GM21528 (cell line): ENCODE measurements around the gene RGS12.

Source experiments
- ATAC-seq: cut with Tn5 transposase; IDR thresholded peaks from one replicate; pipeline ENCODE4 v1.9.1; 2021; ENCODE audit warnings: mild to moderate bottlenecking, moderate library complexity; ENCODE audit not compliant: unreplicated experiment, low FRiP score

The RGS12 gene, protein sequence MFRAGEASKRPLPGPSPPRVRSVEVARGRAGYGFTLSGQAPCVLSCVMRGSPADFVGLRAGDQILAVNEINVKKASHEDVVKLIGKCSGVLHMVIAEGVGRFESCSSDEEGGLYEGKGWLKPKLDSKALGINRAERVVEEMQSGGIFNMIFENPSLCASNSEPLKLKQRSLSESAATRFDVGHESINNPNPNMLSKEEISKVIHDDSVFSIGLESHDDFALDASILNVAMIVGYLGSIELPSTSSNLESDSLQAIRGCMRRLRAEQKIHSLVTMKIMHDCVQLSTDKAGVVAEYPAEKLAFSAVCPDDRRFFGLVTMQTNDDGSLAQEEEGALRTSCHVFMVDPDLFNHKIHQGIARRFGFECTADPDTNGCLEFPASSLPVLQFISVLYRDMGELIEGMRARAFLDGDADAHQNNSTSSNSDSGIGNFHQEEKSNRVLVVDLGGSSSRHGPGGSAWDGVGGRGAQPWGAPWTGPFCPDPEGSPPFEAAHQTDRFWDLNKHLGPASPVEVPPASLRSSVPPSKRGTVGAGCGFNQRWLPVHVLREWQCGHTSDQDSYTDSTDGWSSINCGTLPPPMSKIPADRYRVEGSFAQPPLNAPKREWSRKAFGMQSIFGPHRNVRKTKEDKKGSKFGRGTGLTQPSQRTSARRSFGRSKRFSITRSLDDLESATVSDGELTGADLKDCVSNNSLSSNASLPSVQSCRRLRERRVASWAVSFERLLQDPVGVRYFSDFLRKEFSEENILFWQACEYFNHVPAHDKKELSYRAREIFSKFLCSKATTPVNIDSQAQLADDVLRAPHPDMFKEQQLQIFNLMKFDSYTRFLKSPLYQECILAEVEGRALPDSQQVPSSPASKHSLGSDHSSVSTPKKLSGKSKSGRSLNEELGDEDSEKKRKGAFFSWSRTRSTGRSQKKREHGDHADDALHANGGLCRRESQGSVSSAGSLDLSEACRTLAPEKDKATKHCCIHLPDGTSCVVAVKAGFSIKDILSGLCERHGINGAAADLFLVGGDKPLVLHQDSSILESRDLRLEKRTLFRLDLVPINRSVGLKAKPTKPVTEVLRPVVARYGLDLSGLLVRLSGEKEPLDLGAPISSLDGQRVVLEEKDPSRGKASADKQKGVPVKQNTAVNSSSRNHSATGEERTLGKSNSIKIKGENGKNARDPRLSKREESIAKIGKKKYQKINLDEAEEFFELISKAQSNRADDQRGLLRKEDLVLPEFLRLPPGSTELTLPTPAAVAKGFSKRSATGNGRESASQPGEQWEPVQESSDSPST (N-terminal part only)

DNA sequence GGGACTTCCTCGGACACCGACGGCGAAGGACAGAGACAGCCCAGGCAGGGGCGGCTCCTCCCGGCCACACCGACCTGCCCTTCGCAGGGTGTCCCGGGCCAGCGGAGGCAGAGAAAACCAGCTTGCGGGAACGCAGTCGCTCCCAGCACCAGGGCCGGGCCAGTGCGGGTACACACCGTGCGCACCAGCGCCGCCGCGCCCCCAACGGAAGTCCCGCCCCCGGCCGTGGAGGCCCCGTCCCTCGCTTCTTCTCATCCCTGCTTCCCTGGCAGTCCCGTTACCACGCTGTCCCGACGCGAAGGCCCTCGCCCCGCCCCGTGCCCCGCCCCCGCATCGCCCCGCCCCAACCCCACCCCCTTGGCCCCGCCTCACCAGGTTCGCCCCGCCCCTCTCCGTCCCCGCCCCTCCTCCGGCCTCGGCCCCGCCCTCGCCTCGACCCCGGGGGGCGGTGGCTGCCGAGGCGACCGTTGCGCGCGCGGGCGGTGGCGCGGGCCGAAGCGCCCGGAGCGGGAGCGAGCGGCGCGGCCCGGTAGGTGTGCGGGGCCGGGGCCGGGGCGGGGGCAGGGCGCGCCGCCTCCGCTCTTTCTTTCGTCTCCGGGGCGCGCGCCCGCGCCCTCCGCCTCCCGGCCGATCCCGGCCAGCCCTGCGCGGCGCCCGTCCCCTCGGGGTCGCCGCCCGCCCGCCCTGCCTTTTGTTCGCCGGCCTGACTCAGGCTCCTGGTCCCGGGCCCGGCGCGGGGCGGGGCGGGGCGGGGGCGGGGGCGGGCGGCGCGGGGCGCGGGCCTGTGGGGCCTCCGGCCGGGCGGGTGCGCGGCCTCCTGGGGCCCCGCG lies at the start of gene RGS12:
RGS12 (plus strand) TSS at position 451 of the 830 bp plus-strand sequence. CDS start 23,150 bp downstream, outside the sequence.
- peak; percentile 74 for ATAC-seq

DNA sequence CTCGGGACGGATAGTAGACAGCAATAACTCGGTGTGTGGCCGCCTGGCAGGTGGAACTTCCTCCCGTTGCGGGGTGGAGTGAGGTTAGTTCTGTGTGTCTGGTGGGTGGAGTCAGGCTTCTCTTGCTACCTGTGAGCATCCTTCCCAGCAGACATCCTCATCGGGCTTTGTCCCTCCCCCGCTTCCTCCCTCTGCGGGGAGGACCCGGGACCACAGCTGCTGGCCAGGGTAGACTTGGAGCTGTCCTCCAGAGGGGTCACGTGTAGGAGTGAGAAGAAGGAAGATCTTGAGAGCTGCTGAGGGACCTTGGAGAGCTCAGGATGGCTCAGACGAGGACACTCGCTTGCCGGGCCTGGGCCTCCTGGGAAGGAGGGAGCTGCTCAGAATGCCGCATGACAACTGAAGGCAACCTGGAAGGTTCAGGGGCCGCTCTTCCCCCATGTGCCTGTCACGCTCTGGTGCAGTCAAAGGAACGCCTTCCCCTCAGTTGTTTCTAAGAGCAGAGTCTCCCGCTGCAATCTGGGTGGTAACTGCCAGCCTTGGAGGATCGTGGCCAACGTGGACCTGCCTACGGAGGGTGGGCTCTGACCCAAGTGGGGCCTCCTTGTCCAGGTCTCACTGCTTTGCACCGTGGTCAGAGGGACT lies 49.6 kb upstream of the RGS12 start:
- ATAC-seq = no peak

DNA sequence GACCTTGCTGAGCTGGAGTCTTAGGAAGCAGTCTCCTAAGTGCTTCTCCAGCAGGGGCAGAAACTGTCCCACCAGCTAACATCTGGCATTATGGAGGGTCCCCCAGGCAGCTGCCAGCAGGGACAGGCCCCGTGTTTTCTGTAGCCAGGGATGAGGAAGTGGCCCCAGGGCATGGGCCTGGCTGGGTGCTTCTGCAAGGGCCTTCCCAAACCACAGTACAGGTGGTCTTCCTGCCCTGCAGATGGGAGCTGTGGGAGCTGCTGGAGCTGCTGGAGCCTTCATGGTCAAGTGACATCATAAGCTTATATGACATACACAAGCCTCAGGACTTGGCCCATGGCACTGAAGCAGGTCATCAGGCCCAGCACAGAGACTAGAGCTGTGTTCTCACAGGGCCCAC lies 48.8 kb upstream of the RGS12 start:
- no peak for ATAC-seq

DNA sequence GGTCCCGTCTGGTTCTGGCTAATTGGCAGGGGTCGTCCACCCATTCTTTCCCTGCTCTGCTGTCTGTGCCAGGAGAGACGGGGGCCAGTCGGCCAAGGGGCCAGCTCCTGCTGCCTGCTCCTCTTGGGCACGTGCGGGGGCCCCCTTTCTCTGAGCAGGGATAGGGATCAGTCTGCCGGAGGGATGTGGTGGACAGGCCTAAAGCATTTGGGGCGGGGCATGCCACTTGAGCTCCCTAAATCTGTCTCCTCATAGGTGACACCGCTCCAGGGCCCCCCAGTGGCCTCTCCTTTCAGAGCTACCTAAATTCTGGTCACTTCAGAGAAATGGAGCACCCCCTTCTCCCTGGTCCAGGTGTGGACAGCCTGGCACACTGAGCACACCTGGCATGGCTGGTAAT lies 48.1 kb upstream of the RGS12 start:
- no peak for ATAC-seq

DNA sequence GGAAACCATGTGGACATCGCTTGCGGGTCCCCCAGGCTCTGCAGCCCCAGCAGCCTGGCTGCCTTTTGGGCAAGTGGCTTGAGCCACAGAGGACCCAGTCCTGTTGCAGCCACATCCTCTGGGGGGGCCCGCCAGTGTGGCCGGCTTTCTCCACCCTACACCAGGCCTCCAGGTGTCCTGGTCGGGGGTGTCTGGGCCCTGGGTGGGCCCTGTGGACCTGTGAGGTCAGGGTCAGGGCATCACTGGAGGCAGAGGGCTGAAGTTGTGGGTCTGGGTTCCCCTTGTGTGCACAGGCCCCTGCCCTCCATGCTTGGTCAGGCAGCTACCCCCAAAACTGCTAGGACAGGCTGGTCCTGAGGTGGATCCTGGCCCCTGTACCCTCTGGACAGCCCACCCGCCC lies 47.1 kb upstream of the RGS12 start:
- ATAC-seq = no peak

DNA sequence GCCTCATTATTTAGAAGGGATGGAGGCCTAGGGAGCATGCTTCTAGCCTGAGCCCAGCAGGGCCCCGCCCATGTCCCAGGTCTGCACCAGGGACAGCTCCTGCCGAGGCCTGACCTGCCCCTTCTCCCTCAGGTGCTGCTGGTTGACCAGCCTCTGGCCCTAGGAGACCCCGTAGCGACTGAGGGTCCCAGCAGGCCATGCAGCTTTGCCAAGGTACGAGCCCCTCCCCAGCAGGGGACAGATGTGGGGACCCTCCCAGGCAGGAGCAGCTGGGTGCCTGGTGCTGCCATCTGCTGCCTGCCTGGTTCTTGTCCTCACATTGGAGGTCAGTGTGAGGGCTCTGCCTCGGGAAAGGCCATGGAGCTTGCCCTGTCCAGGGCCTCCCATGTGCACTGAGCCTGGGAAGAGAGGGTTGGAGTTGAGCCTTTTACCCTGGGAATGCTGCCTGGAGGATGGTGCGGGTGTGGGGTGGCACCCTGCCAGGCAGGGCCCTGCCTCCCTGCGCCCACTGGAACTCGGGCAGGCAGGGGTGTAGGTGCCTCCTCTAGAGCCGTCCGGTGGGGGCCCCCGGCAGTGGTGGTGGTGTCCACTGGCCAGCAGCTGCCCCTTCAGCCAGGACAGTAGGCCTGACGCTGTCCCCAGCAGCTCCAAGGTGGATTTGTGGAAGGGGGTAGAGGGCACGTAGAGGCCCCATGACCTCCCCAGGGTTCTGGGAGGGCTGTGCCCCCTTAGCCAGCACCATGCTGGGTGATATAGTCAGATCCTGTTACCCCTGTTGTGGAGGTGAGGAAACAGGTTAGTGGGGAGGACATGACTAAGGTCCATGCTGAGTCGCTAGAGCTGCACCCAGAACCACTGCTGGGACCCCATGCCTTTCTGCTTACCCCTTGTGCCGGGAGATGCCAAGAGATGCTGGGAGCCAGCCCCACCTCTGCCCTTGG lies 46.1 kb upstream of the RGS12 start:
- no peak for ATAC-seq

DNA sequence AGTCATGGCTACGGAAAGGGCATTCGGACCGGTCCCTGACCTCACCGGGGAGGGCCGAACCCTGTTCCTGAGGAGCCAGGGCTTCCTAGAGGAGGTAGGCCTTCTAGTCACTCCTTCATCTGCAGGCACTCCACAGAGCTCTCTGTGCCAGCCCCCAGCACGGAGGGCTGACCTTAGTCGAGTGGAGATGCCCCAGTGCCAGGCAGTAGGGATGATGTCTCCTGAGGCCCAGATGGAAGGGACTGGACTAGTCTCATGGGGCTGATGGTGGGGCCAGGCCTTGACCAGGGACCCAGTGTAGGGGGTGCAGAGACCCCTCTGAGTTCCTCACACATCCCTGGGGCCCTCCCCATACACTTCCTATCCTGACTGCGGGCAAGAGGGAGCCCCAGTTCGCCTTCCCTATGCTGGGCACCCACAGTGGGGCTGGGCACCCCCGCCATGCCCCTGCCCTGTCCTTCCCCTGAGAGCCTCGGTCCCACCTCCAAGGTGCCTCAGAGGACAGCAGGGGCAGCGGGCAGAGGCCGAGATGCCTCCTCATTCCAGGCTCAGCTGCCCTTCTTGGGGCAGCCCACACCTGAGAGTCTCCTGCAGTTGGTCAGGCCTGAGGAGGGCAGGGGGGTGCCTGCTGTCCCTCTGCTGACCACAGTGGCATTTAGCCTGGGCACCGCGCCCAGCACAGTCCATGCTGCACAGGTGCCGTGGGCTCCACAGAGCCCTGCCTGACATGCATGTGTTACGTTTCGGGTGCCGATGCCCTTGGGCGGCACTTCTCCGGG lies 45.2 kb upstream of the RGS12 start:
- ATAC-seq = no peak

DNA sequence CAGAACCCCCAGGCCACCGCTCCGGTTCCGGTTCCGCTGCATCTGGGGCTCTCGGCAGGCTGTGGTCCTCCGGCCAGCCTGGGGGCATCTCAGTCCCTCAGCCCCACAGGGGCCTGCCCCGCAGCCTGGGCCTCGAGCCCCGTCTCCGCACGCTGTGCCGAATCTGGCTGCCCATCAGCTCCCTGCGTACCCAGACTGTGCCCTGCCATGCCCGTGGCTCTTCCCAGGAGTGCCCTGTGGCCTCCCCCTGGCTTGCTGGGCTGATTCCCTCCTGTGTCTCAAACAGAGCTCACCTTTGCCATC lies 44.7 kb upstream of the RGS12 start:
- ATAC-seq = no peak

DNA sequence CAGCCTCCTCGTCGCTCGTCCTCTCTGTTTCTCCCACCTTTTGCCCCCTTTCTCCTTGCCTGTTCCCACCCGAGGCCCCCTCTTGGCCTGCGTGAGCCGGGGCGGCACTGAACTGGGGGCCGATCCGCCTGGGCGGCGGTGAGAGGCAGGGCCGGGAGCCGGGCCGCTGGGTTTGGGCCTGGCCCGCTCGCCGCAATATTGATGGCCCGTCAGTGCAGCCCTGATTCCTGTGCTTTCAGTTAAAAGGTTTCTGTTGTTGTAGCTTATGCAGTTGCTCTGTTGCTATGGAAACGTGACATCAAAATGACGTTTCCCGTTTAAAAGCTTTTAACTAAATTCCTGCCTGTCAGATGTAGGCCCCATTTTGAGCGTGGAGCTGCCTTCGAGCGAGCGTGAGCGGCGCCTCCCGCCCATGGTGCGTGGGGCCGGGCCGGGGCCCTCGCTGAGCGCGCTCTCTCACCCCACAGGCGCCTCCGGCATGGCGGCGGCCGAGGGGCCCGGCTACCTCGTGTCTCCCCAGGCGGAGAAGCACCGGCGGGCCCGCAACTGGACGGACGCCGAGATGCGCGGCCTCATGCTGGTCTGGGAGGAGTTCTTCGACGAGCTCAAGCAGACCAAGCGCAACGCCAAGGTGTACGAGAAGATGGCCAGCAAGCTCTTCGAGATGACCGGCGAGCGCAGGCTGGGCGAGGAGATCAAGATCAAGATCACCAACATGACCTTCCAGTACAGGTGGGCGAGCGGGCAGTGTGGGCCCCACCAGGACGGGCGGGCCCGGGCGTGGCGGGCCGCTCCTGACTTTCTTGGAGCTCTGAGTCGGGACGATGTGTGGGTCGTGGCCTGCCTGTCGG lies 43.8 kb upstream of the RGS12 start, which contains the start of gene MSANTD1:
MSANTD1 (plus strand) TSS at position 349 of the 851 bp plus-strand sequence; CDS start at position 413, 64 bp downstream.
- ATAC-seq = no peak

DNA sequence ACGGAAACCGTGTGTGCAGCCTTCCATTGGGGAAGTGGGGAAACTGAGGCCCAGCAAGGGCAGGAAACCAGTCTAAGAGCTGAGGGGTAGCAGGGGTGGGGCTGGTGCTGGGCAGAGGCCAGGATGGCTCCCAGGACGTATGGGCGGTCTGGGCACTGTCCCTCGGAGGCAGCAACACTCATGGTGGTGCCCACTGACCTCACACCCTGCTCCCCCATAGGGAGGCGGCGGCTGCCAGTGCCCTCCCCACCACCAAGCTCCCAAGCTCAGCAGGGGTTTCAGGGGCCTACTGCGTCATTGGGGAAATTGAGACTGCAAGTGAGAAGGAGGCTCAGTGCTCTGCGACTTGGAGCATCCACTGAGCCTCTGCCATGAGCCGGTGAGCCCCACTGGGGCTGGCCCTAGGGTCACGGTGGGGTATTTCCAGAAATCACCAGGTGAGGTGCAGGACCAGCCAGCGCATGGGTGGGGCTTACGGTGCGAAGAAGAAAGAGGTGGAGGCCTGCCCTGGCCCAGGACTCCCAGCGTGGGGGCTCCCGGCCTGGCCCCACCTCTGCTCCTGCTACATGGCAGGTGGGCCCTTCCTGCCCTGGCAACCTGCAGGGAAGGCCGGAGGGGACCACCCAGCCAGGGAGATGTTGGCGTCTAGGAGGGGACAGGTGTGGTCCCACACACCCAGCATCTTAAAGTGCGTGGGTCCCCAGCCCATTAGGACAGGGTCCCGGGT lies 42.9 kb upstream of the RGS12 start:
- no peak for ATAC-seq

DNA sequence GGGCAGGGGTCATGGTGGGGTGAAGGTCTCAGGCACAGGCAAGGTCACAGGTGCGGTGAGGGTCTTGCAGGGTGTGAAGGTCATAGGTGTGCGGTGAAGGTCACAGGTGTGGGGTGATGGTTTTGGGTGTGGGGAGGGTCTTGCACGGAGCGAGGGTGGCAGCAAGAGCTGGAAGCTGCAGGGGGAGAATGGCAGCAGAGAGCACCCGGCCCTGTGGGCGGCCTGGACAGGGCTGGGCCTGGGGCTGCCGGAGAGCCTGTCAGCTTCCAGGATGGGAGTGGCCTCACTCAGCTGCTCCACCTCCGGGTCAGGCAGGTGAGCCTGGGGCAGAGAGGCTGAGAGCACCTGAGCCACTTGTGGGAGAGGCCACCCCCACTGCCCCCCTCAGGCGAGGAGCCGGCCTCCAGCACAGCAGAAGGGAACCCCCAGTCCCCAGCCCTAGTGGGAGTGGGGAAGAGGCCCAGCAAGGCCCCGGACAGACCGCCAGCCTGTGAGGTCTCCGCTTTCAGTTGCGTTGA lies 42.3 kb upstream of the RGS12 start:
- no peak for ATAC-seq

DNA sequence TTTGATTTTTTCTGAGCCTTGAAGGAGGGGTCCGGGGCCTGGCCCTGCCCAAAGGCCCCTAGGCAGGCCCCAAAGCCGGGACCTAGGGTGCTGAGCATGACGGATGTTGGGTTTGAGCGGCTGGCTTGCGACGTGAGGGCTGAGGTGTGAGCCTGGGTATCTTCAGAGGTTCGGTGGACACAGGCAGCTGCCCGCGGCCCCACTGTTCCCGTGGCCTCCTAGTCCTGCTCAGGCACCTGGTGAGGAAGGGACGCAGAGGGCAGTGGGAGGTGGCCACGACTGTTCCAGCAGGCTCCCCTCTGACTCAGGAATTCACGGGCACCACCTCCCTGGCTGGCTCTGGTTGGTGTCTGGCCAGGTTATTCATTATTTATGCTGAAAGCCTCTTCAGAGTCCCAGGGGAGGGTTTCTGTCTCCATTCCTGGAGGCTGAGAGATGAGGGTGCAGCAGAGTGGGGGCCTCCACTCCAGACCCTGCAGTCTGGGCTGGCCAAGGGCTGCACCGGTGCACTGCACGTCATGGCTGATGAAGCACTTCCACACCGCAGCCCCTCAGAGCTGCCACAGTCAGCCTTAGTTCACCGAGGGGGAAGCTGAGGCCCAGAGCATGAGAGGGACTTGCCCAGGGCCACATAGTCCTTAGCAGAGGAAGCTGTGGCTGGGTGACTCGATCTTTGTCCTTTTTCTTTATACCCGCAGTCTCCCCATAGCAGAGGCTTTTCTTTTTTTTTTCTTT lies 41.7 kb upstream of the RGS12 start:
- no peak for ATAC-seq

DNA sequence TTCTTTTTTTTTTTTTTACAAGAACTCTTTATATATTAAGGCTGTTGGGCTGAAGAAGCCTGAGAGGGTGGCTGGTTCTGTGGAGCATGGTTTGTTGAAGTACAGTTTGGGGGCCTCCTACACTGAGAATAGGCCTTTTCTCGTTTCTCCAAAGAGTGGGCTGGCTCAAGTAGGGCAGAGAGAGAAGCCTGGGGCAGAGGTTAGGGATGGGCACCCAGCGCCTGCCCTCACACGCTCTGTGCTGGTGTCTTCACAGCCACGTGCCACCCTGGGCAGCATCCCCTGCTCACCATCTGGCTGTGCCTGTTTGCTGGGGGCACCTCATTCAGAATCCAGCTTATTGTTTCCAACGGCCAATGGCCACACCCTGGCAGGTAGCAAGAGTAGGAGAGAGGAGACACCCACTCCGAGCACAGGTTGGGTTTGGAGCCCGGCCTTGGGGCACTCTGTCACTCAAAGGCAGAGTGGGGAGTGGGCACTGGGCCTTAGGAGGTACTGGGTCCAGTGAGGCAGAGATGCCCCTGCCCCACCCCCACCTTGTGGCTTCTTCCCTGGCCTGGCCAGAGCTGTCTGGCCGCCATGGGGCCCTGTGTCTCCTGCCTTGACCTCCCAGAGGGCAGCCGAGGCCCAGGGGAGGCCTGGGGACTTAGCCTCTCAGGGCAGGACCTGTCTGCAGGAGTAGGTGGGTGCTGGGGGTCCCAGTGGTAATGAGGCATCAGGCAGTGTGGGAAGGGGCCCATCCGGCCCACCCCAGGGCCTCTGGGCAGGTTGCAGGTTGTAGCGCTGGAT lies 40.9 kb upstream of the RGS12 start:
- no peak for ATAC-seq

DNA sequence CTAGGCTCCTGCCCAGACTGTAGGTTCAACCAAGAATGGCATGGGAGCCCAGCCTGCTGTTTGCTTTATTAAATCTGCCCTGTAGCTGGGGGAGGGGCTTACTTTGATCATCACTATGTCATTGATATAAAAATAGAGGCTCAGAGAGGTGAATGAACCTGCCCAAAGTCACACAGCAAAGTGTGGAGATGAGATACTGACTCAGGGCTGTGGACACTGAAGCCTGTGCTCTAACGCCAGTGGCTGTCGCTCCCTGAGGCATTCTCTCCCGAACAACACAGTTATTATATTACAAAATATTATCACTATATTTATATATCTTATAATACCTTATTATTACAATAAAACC lies 40.4 kb upstream of the RGS12 start:
- no peak for ATAC-seq
